Neural cell (in vitro differentiated cells): ENCODE data around the gene NUP210L. TPM values are rescaled to one million over a fixed set of nuclear protein-coding genes. Genes with fewer than 3 reads are reported as not detected.

Experiments used
- H2AFZ ChIP-seq: fragments of 200-600, 300-800 bp; sonication (generic), shearing (Covaris generic); 2 replicates; pipeline ENCODE4 v1.6.0; 2014; ENCODE audit warnings: low read depth, mild to moderate bottlenecking, antibody characterized with exemption, low read length, moderate library complexity
- H3F3A ChIP-seq: fragments of 200-600 bp; shearing (Covaris generic); 2 replicates; pipeline ENCODE4 v1.6.1; 2016; ENCODE audit warnings: mild to moderate bottlenecking, moderate library complexity, mixed read lengths, antibody characterized with exemption, low read length; ENCODE audit not compliant: insufficient read depth, poor library complexity, severe bottlenecking
- H3K27ac ChIP-seq: fragments of 200-600, 300-800 bp; sonication (generic), shearing (Covaris generic); 2 replicates; pipeline ENCODE4 v1.5.1; 2014; ENCODE audit warnings: mild to moderate bottlenecking, low read length, moderate library complexity
- H3K27me3 ChIP-seq: fragments of 300-800, 200-600 bp; sonication (generic), shearing (Covaris generic); 2 replicates; pipeline ENCODE4 v1.6.0; 2014; ENCODE audit warnings: mild to moderate bottlenecking, low read depth, low read length, moderate library complexity; ENCODE audit not compliant: insufficient read depth
- H3K36me3 ChIP-seq: fragments of 300-800, 200-600 bp; sonication (generic), shearing (Covaris generic); 2 replicates; pipeline ENCODE4 v1.5.1; 2014; ENCODE audit warnings: mild to moderate bottlenecking, antibody characterized with exemption, low read length, moderate library complexity; ENCODE audit not compliant: insufficient read depth
- H3K4me2 ChIP-seq: fragments of 300-800, 200-600 bp; sonication (generic), shearing (Covaris generic); 2 replicates; pipeline ENCODE4 v1.6.0; 2014; ENCODE audit warnings: mild to moderate bottlenecking, low read length
- H3K4me3 ChIP-seq: fragments of 300-800, 200-600 bp; sonication (generic), shearing (Covaris generic); 2 replicates; pipeline ENCODE4 v1.5.1; 2014; ENCODE audit warnings: mild to moderate bottlenecking, low read length, moderate library complexity
- H3K79me2 ChIP-seq: fragments of 200-600 bp; shearing (Covaris generic); replicated peaks from 2 replicates; pipeline ENCODE4 v1.6.0; 2014; ENCODE audit warnings: mild to moderate bottlenecking, low read length, moderate library complexity; ENCODE audit not compliant: insufficient read depth
- H3K9ac ChIP-seq: fragments of 300-800, 200-600 bp; sonication (generic), shearing (Covaris generic); 2 replicates; pipeline ENCODE4 v1.6.1; 2016; ENCODE audit warnings: mild to moderate bottlenecking, low read length, mixed read lengths
- H3K9me2 ChIP-seq: fragments of 200-600 bp; shearing (Covaris generic); 2 replicates; pipeline ENCODE4 v1.6.1; 2016; ENCODE audit warnings: mild to moderate bottlenecking, low read length, mixed read lengths; ENCODE audit not compliant: insufficient read depth
- H3K9me3 ChIP-seq: fragments of 200-600, 300-800 bp; sonication (generic), shearing (Covaris generic); 2 replicates; pipeline ENCODE4 v1.6.1; 2016; ENCODE audit warnings: mild to moderate bottlenecking, mixed run types, low read length, moderate library complexity, mixed read lengths
- H4K20me1 ChIP-seq: fragments of 200-600 bp; shearing (Covaris generic); 2 replicates; pipeline ENCODE4 v1.6.1; 2016; ENCODE audit warnings: mild to moderate bottlenecking, mixed run types; ENCODE audit not compliant: insufficient read depth
- EP300 ChIP-seq: fragments of 450-650 bp; conservative IDR thresholded peaks from 2 replicates; pipeline ENCODE4 v1.6.1; 2014; ENCODE audit warnings: antibody characterized with exemption, mild to moderate bottlenecking, moderate library complexity; ENCODE audit not compliant: poor library complexity, severe bottlenecking
- EZH2 ChIP-seq: fragments of 200-600, 300-800 bp; shearing (Covaris generic), sonication (generic); IDR thresholded peaks from 2 replicates; pipeline ENCODE4 v1.6.1; 2014; ENCODE audit warnings: antibody characterized with exemption, low read length, borderline replicate concordance, mild to moderate bottlenecking; ENCODE audit not compliant: insufficient read depth, poor library complexity, severe bottlenecking
- MXI1 ChIP-seq: fragments of 450-650 bp; conservative IDR thresholded peaks from 2 replicates; pipeline ENCODE4 v1.6.1; 2014; ENCODE audit warnings: antibody characterized with exemption, mild to moderate bottlenecking; ENCODE audit not compliant: poor library complexity, severe bottlenecking
- POLR2AphosphoS5 ChIP-seq: IDR thresholded peaks from 2 replicates; pipeline ENCODE4 v1.6.1; 2012
- RAD21 ChIP-seq: fragments of 450-650 bp; conservative IDR thresholded peaks from 2 replicates; pipeline ENCODE4 v1.6.1; 2014; ENCODE audit warnings: antibody characterized with exemption, mild to moderate bottlenecking, moderate library complexity
- SMC3 ChIP-seq: fragments of 450-650 bp; conservative IDR thresholded peaks from 2 replicates; pipeline ENCODE4 v1.6.1; 2014; ENCODE audit warnings: antibody characterized with exemption, mild to moderate bottlenecking, moderate library complexity; ENCODE audit not compliant: poor library complexity
- TAF1 ChIP-seq: IDR thresholded peaks from 2 replicates; pipeline ENCODE4 v1.6.1; 2012; ENCODE audit warnings: low read depth
- polyA plus RNA-seq: library from polyadenylated mRNA; depleted of rRNA; stranded (reverse); fragments of >200 nt; gene quantifications from 2 replicates; pipeline ENCODE4 v1.2.3, GENCODE V29; 2014
- TF ChIP-seq, protein P1 (sequence below): fragments of 450-650 bp; IDR thresholded peaks from 2 replicates; pipeline ENCODE4 v1.5.1; 2014; ENCODE audit warnings: antibody characterized with exemption, mild to moderate bottlenecking, moderate library complexity; ENCODE audit not compliant: poor library complexity, severe bottlenecking
- TF ChIP-seq, protein P2 (sequence below): IDR thresholded peaks from 2 replicates; pipeline ENCODE4 v1.6.1; 2012; ENCODE audit warnings: borderline replicate concordance

NUP210L gene
- polyA plus RNA-seq, 1 donor from 2014 or later, result 0.09 TPM

DNA sequence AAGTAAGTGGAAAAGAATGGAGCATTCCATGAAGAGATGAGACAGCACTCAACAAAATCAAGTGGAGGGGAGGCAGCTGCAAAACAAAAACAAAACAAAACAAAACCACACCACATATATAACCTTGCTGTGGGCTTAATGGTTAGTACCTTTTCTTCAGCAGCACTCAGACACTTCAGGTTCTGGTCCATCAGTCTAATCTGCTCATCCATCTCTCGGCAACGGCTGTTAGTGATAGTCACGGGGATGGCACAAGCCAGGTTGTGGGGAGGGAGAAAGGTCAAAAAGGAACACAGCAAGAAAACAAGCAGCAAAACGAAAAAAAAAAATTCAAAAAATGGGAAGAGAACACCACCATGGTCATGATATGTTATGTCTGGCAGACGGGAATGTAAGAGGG lies 17.0 kb upstream of the NUP210L start:
- H3K9ac ChIP-seq, result no peak overlapping the region
- peaks cover 13% of the 10 kb centered on the region for H3K36me3 ChIP-seq
- no peak overlapping the region for H3K4me2 ChIP-seq
- H3K79me2 ChIP-seq, result peaks cover 8% of the 10 kb centered on the region
- H4K20me1 ChIP-seq, result no peaks in the 10 kb centered on the region
- H3F3A ChIP-seq, result no peaks in the 10 kb centered on the region
- no peaks in the 10 kb centered on the region for H3K9me2 ChIP-seq
- H3K9me3 ChIP-seq, result no peaks in the 10 kb centered on the region
- H3K27me3 ChIP-seq, result no peaks in the 10 kb centered on the region
- no peak overlapping the region for H3K4me3 ChIP-seq
- no peak overlapping the region for H3K27ac ChIP-seq
- TF ChIP-seq EP300, result no peak
- no peak for TF ChIP-seq TAF1
- TF ChIP-seq POLR2AphosphoS5, result no peak
- H2AFZ ChIP-seq, result no peak overlapping the region

DNA sequence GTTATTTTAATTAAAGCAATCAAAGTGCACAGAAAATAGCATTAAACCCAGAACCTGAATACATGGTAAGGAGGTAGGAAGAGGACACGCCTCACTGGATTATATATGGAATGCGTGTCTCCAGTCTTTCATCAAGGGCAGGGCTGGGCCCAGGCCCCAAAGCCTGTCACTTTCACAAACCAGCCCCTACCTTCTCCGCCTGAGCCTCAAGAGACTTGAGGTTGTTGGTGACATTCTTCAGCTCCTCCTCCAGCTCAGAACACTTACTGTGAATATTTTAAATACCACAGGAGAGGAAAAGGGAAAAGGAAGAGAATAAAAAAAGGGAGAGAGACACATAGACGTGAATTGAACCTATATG lies 16.3 kb upstream of the NUP210L start:
- TF ChIP-seq, protein P1, sequence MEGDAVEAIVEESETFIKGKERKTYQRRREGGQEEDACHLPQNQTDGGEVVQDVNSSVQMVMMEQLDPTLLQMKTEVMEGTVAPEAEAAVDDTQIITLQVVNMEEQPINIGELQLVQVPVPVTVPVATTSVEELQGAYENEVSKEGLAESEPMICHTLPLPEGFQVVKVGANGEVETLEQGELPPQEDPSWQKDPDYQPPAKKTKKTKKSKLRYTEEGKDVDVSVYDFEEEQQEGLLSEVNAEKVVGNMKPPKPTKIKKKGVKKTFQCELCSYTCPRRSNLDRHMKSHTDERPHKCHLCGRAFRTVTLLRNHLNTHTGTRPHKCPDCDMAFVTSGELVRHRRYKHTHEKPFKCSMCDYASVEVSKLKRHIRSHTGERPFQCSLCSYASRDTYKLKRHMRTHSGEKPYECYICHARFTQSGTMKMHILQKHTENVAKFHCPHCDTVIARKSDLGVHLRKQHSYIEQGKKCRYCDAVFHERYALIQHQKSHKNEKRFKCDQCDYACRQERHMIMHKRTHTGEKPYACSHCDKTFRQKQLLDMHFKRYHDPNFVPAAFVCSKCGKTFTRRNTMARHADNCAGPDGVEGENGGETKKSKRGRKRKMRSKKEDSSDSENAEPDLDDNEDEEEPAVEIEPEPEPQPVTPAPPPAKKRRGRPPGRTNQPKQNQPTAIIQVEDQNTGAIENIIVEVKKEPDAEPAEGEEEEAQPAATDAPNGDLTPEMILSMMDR, result no peak
- no peak for TF ChIP-seq RAD21
- no peak for TF ChIP-seq TAF1
- TF ChIP-seq POLR2AphosphoS5, result no peak
- no peak for TF ChIP-seq EZH2
- Histone ChIP-seq H3K36me3 (peaks cover 13% of the 10 kb centered on the region), H2AFZ (no peak overlapping the region), H4K20me1 (no peaks in the 10 kb centered on the region), H3K4me3 (no peak overlapping the region), H3K9ac (no peak overlapping the region), H3K27me3 (no peaks in the 10 kb centered on the region), H3K79me2 (peaks cover 2% of the 10 kb centered on the region), H3K4me2 (no peak overlapping the region), H3K9me2 (no peaks in the 10 kb centered on the region), H3K27ac (no peak overlapping the region), H3K9me3 (no peaks in the 10 kb centered on the region), H3F3A (no peaks in the 10 kb centered on the region)

- Histone ChIP-seq H3K36me3 (peaks cover 13% of the 10 kb centered on the region), H3F3A (no peaks in the 10 kb centered on the region), H3K9me3 (no peaks in the 10 kb centered on the region), H3K4me3 (no peak overlapping the region), H3K4me2 (no peak overlapping the region), H3K9ac (no peak overlapping the region), H3K9me2 (no peaks in the 10 kb centered on the region), H3K79me2 (no peaks in the 10 kb centered on the region), H2AFZ (no peak overlapping the region), H3K27ac (no peak overlapping the region), H3K27me3 (no peaks in the 10 kb centered on the region), H4K20me1 (no peaks in the 10 kb centered on the region)
- TF ChIP-seq TAF1, result no peak
Observed at GRCh38 chr1:154170547-154171222, 15.8 kb upstream of the NUP210L start.

DNA sequence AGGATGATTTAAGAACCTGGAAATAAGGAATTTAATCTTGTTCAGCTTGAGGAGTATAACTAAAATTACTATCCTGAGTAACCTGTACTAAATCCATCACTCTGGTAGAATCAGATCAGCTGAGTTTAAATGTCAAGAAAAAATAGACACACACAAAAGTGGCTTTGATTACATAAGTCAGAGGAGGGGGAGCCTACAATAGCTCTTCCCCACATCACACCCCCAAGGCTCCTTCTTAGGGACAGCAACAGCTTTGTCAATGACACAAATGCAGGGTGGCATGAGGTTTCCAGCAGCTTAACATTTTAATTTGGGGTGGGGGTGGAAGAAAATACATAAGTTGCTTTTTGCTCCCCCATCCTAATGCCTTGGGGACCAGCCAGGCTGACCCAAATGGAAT lies 12.6 kb upstream of the NUP210L start:
- Histone ChIP-seq H3K79me2 (no peaks in the 10 kb centered on the region), H3F3A (no peaks in the 10 kb centered on the region), H3K36me3 (peaks cover 17% of the 10 kb centered on the region), H3K9me3 (no peaks in the 10 kb centered on the region), H3K4me2 (no peak overlapping the region), H3K9me2 (no peaks in the 10 kb centered on the region), H3K4me3 (no peak overlapping the region), H3K27me3 (no peaks in the 10 kb centered on the region), H2AFZ (no peak overlapping the region), H3K9ac (no peak overlapping the region), H4K20me1 (no peaks in the 10 kb centered on the region), H3K27ac (no peak overlapping the region)
- TF ChIP-seq EP300 (no peak), RAD21 (no peak), POLR2AphosphoS5 (no peak), TAF1 (no peak), SMC3 (no peak), EZH2 (no peak), MXI1 (no peak)
- TF ChIP-seq, protein P1, result no peak
- TF ChIP-seq, protein P2, sequence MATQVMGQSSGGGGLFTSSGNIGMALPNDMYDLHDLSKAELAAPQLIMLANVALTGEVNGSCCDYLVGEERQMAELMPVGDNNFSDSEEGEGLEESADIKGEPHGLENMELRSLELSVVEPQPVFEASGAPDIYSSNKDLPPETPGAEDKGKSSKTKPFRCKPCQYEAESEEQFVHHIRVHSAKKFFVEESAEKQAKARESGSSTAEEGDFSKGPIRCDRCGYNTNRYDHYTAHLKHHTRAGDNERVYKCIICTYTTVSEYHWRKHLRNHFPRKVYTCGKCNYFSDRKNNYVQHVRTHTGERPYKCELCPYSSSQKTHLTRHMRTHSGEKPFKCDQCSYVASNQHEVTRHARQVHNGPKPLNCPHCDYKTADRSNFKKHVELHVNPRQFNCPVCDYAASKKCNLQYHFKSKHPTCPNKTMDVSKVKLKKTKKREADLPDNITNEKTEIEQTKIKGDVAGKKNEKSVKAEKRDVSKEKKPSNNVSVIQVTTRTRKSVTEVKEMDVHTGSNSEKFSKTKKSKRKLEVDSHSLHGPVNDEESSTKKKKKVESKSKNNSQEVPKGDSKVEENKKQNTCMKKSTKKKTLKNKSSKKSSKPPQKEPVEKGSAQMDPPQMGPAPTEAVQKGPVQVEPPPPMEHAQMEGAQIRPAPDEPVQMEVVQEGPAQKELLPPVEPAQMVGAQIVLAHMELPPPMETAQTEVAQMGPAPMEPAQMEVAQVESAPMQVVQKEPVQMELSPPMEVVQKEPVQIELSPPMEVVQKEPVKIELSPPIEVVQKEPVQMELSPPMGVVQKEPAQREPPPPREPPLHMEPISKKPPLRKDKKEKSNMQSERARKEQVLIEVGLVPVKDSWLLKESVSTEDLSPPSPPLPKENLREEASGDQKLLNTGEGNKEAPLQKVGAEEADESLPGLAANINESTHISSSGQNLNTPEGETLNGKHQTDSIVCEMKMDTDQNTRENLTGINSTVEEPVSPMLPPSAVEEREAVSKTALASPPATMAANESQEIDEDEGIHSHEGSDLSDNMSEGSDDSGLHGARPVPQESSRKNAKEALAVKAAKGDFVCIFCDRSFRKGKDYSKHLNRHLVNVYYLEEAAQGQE, result no peak
